Brain (organoid and tissue), 1 donor: ENCODE measurements around the gene CTAGE9. TPM values are rescaled to one million over a fixed set of nuclear protein-coding genes. Genes with fewer than 3 reads are reported as not detected.

ENCODE experiments used
- polyA plus RNA-seq: library from polyadenylated mRNA; stranded (reverse); fragments of 350-450 nt; fragmentation: Illumina TruSeq; extraction: RNeasy Lipid Tissue Mini Kit (QIAGEN cat#74804); gene quantifications from one replicate; pipeline ENCODE4 v1.2.3, GENCODE V29; 2015; ENCODE audit warnings: low read depth, low replicate concordance; ENCODE audit not compliant: insufficient read depth

CTAGE9 gene
- polyA plus RNA-seq, 1 donor from 2014 or later = not detected

Other genes with a start within 250 kb of the CTAGE9 start
- not detected for gene ARG1, start 137.8 kb downstream of the CTAGE9 start, polyA plus RNA-seq
- gene MED23, start 82.8 kb downstream of the CTAGE9 start, polyA plus RNA-seq = 9.7 TPM
- gene ENPP3, start 73.7 kb downstream of the CTAGE9 start, polyA plus RNA-seq = 0.22 TPM
- gene OR2A4, start 9.6 kb downstream of the CTAGE9 start, polyA plus RNA-seq = not detected
- 0.36 TPM for gene ENPP1, start 97.0 kb upstream of the CTAGE9 start, polyA plus RNA-seq
- 21.4 TPM for gene CCN2, start 240.4 kb upstream of the CTAGE9 start, polyA plus RNA-seq